Measurements from ENCODE around the gene COMMD6. TPM values are rescaled to one million over a fixed set of nuclear protein-coding genes. Genes with fewer than 3 reads are reported as not detected.

The COMMD6 gene
- total and polyA plus RNA-seq, 2 of the 13 experiments (the other 11 are each of a cell fraction or from before 2014, with no cell fraction given), result 97.0 to 164 TPM

- TF ChIP-seq MYC (CRISPR knock-in tag; IDR thresholded peaks at IDR 0.05; ENCODE audit: borderline replicate concordance), result peak; percentile 72; the same call in 1 of the 2 replicates
- TF ChIP-seq CTCF (CRISPR knock-in tag; IDR thresholded peaks at IDR 0.05), result peak; percentile 84
- TF ChIP-seq HMGXB3 (CRISPR knock-in tag; IDR thresholded peaks at IDR 0.05; ENCODE audit: borderline replicate concordance), result peak; percentile 47; the same call in 1 of the 2 replicates
- TF ChIP-seq RORA (CRISPR knock-in tag; IDR thresholded peaks at IDR 0.05), result no peak
- no peak for TF ChIP-seq ZNF326 (CRISPR knock-in tag; IDR thresholded peaks at IDR 0.05; ENCODE audit: borderline replicate concordance)
- TF ChIP-seq CHD2 (IDR thresholded peaks at IDR 0.05; ENCODE audit: low read depth, low read length), result no peak
- TF ChIP-seq SIX1 (CRISPR knock-in tag; IDR thresholded peaks at IDR 0.05; ENCODE audit: borderline replicate concordance), result no peak
- TF ChIP-seq PPARG (CRISPR knock-in tag; conservative IDR thresholded peaks at IDR 0.05), result peak; percentile 63
- TF ChIP-seq GATAD2A (CRISPR knock-in tag; IDR thresholded peaks at IDR 0.05), result peak; percentile 85
- 0 out of 2 replicates have a peak, but pooled peaks have one; percentile 5 for TF ChIP-seq ZBTB43 (CRISPR knock-in tag; conservative IDR thresholded peaks at IDR 0.05)
- TF ChIP-seq ZNF878 (CRISPR knock-in tag; IDR thresholded peaks at IDR 0.05), result no peak
- no peak for TF ChIP-seq SMAD1 (CRISPR knock-in tag; IDR thresholded peaks at IDR 0.05; ENCODE audit: borderline replicate concordance, low read depth)
- TF ChIP-seq FOXC1 (CRISPR knock-in tag; IDR thresholded peaks at IDR 0.05; ENCODE audit: borderline replicate concordance), result no peak
- TF ChIP-seq ZBED4 (CRISPR knock-in tag; IDR thresholded peaks at IDR 0.05; ENCODE audit: borderline replicate concordance), result peak; percentile 22; the same call in 1 of the 2 replicates
- no peak for TF ChIP-seq EHMT2 (IDR thresholded peaks at IDR 0.05; ENCODE audit: borderline replicate concordance, low read depth, low read length)
- TF ChIP-seq SP5 (CRISPR knock-in tag; IDR thresholded peaks at IDR 0.05; ENCODE audit: borderline replicate concordance, low read depth), result peak; percentile 93
- TF ChIP-seq CHCHD3 (CRISPR knock-in tag; IDR thresholded peaks at IDR 0.05), result no peak
- no peak for TF ChIP-seq ZNF550 (CRISPR knock-in tag; IDR thresholded peaks at IDR 0.05; ENCODE audit: borderline replicate concordance)
Observed at GRCh38 chr13:75482070-75482819, 55.4 kb downstream of the COMMD6 start, which contains the start of gene TBC1D4 (continued).

All from HepG2 (cell line).